Mesothelial cell of epicardium (in vitro differentiated cells): ENCODE results near the gene GRAMD4. TPM values are rescaled to one million over a fixed set of nuclear protein-coding genes. Genes with fewer than 3 reads are reported as not detected.

ENCODE experiments used
- DNase-seq, 2 experiments: peaks; one replicate each; pipeline ENCODE4 v3.0.0; 2021; ENCODE audit warnings: low spot score in 2 of 2; ENCODE audit not compliant: unreplicated experiment in 2 of 2
- H3K27ac Mint-ChIP-seq: 2 replicates; pipeline ENCODE4 v1.8.0; 2021; ENCODE audit warnings: mixed read lengths
- H3K27me3 Mint-ChIP-seq: 2 replicates; pipeline ENCODE4 v1.8.0; 2021; ENCODE audit warnings: low read depth, mixed read lengths
- H3K36me3 Mint-ChIP-seq: 2 replicates; pipeline ENCODE4 v1.8.0; 2021; ENCODE audit warnings: mixed read lengths
- H3K4me1 Mint-ChIP-seq: 2 replicates; pipeline ENCODE4 v1.8.0; 2021; ENCODE audit warnings: mixed read lengths
- H3K4me3 Mint-ChIP-seq: 2 replicates; pipeline ENCODE4 v1.8.0; 2021; ENCODE audit warnings: mild to moderate bottlenecking, moderate library complexity, mixed read lengths
- H3K9me3 Mint-ChIP-seq: 2 replicates; pipeline ENCODE4 v1.8.0; 2021; ENCODE audit warnings: mixed read lengths
- total RNA-seq: library from RNA; stranded (reverse); gene quantifications from 3 replicates; pipeline ENCODE4 v1.2.1, GENCODE V29; 2021
- TF ChIP-seq, protein P1 (sequence below): fragments of 200-600 bp; sonication (generic); IDR thresholded peaks from one replicate; pipeline ENCODE4 v1.5.0; 2021; ENCODE audit warnings: antibody characterized with exemption; ENCODE audit not compliant: unreplicated experiment

GRAMD4 gene
- total RNA-seq, 1 donor from 2014 or later = 58.3 TPM

DNA sequence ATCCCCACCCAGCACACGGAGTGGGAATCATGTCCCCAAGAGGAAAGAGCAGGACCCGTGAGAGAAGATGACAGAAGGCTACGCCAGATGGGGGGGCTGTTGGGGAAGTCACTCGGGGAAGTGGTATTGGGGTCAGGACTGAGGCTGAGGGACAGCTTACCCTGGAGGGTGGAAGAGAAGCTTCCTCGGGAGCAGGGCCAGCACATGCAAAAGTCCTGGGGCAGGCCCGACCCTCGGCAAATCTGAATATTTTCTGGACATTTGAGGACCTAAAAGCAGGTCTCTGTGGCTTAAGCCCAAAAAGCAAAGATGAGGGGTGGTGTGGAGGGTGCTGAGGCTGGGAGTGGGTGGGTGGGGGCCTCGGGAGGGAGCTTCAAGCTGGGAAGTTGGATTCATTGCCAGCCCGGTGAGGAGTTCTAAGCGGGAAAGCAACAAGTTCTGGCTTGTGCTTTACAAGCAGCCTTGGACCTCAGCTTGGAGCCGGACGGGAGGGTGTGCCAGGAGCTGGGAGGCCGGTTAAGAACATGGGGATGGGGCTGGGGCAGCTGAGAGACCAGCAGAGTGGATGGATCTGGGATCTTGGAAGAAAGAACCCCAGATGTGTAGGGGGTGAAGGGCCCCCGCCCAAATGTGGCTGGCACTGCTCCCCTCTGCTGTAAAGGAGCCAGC, 34.9 kb downstream of the GRAMD4 start:
- TF ChIP-seq, protein P1, sequence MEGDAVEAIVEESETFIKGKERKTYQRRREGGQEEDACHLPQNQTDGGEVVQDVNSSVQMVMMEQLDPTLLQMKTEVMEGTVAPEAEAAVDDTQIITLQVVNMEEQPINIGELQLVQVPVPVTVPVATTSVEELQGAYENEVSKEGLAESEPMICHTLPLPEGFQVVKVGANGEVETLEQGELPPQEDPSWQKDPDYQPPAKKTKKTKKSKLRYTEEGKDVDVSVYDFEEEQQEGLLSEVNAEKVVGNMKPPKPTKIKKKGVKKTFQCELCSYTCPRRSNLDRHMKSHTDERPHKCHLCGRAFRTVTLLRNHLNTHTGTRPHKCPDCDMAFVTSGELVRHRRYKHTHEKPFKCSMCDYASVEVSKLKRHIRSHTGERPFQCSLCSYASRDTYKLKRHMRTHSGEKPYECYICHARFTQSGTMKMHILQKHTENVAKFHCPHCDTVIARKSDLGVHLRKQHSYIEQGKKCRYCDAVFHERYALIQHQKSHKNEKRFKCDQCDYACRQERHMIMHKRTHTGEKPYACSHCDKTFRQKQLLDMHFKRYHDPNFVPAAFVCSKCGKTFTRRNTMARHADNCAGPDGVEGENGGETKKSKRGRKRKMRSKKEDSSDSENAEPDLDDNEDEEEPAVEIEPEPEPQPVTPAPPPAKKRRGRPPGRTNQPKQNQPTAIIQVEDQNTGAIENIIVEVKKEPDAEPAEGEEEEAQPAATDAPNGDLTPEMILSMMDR = no peak
- no peaks in the 10 kb centered on the region for H3K9me3 Mint-ChIP-seq
- no peaks in the 10 kb centered on the region for H3K27me3 Mint-ChIP-seq
- no peaks in the 10 kb centered on the region for H3K36me3 Mint-ChIP-seq
- DNase-seq = no peak
- H3K4me1 Mint-ChIP-seq = peaks cover 5% of the 10 kb centered on the region
- no peak overlapping the region for H3K27ac Mint-ChIP-seq
- no peak overlapping the region for H3K4me3 Mint-ChIP-seq

DNA sequence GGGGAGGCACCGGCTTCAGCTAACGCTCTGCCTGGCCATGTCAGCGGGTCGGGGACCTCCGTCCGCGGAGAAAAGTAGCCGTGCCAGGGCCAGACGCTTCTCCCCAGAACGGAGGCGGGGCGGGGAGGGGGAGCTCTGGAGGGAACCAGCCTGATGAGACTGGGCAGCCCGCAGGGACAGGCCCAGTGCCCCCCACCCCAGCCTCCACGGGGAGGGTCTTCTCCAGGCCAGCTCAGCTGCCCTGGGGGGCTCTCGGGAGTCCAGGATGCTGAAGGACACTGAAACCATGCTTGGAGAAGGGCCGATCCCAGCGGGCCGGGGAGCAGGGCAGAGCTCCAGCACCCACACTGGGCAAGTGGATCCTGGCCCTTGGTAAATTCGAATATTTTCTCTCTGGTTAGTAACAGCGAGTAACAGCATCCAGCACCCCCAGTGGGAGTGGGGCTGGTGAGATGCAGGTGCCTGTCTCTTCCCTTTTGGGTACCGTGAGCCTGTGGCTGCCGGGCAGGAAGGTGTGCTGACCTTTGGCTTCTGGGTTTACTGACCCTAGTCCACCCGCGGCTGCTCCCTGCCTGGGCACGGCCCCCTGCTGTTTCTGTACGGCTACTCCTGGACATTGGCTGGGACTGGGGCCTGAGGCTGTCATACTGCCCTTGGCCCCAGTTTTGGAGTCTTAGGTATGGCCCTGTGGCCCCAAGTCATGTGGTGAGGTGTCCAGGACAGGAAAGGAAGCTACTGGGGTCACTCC, 35.8 kb downstream of the GRAMD4 start:
- no peak overlapping the region for H3K4me3 Mint-ChIP-seq
- no peaks in the 10 kb centered on the region for H3K36me3 Mint-ChIP-seq
- H3K9me3 Mint-ChIP-seq = no peaks in the 10 kb centered on the region
- no peaks in the 10 kb centered on the region for H3K27me3 Mint-ChIP-seq
- TF ChIP-seq, protein P1 = no peak
- no peak for DNase-seq
- H3K27ac Mint-ChIP-seq = no peak overlapping the region
- peaks cover 11% of the 10 kb centered on the region for H3K4me1 Mint-ChIP-seq

DNA sequence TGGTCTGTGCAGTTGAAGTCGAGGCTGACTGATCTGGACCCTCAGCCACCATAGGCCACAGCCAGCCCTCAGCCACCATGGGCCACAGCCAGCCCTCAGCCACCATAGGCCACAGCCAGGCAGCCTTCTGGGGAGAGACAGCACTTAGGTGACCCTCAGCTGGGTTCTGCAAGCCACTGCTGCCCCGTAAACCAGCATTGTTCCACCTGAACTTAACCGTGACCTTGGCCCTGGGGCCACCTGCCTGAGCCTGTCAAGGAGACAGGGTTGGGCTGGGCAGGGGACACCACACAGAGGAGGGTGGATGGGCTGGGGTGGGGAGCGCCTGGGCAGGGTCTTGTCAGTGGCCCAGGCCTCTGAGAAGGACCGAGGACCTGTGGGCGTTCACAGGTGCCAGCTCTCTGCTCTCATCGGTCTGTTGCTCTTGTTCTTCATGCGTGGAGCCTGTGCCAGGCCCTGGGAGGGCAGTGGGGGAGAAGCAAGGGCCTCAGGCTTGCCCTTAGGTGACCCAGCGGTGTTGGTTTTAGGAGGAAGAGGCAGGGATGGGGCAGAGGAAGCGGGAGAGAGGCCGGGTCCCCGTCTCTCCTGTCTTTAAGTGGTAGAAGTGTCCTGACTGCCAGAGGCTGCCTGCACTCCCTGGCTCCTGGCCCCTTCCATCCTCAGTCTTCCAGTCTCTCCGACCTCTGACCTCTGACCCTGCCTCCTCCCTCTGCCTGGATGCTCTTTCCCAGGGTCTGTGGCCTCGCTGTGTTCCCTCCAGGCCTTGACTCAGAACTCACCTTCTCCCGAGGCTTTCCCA, 36.9 kb downstream of the GRAMD4 start:
- TF ChIP-seq, protein P1 = no peak
- no peaks in the 10 kb centered on the region for H3K36me3 Mint-ChIP-seq
- H3K27ac Mint-ChIP-seq = no peak overlapping the region
- H3K27me3 Mint-ChIP-seq = no peaks in the 10 kb centered on the region
- peaks cover 16% of the 10 kb centered on the region for H3K4me1 Mint-ChIP-seq
- no peak for DNase-seq
- no peaks in the 10 kb centered on the region for H3K9me3 Mint-ChIP-seq
- H3K4me3 Mint-ChIP-seq = no peak overlapping the region

DNA sequence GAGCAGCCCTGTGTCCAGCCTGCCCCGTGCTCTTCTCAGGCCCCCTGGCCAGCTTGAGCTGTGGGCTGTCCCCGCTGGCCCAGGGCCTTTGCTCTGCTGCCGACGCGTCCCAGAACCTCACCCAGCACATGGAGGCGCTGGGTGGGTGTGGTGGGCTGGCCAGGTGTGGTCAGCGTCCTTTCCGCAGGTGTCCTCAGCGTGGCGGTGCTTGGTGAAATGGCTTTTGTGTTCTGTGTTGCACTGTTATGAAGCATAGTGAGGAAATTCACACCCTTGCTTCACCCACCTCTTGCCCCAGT, 37.4 kb downstream of the GRAMD4 start:
- no peak for DNase-seq
- H3K9me3 Mint-ChIP-seq = no peaks in the 10 kb centered on the region
- H3K36me3 Mint-ChIP-seq = no peaks in the 10 kb centered on the region
- peaks cover 18% of the 10 kb centered on the region for H3K4me1 Mint-ChIP-seq
- no peaks in the 10 kb centered on the region for H3K27me3 Mint-ChIP-seq
- TF ChIP-seq, protein P1 = no peak
- H3K4me3 Mint-ChIP-seq = no peak overlapping the region
- H3K27ac Mint-ChIP-seq = no peak overlapping the region

DNA sequence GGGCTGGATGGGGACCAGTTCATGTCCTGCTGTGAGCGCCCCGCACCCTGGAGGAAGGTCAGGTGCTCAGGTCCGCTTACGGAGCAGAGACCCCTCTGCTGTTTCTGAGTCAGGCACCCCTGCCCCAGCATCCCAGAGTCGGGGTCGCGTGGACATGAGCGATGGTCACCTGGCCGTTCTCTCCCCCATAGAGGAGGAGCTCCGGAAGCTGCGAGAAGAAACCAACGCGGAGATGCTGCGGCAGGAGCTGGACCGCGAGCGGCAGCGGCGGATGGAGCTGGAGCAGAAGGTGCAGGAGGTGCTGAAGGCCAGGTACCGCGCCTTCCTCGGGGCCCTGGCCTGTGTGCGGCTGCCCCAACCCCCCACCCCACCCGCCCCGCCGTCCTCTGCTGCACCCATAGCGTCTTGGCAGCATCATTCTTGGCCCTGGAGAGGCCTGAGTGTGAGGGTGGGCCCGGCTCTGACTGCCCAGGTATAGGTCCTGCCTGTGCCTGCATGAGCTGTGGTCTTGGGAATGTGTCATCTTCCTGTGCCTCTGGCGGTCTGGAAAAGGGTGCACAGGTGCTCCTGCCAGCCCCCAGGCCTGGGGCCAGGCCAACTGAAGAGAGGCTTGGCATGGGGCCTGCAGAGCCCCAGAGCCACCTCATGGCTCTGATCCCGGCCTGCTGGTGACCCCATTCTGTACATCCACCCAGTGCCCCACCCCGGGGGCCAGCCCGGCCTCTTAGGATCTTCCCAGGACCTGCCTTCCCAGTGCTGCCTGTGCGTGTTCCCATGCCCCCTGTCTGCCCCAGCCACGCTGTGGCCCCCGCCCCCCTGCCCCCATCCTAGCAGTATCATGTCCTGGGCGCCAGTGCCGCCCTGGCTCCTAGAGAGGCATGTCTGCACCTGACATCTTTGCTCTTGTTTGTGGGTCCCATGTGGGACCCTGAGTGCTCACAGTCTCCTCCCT, 38.1 kb downstream of the GRAMD4 start:
- Mint-ChIP-seq H3K27ac (no peak overlapping the region), H3K27me3 (no peaks in the 10 kb centered on the region), H3K9me3 (no peaks in the 10 kb centered on the region), H3K4me3 (no peak overlapping the region), H3K36me3 (no peaks in the 10 kb centered on the region), H3K4me1 (peaks cover 16% of the 10 kb centered on the region)
- DNase-seq = no peak
- TF ChIP-seq, protein P1 = no peak
